ENCODE data around the gene GADL1.

Gene GADL1

GRCh38 chr3:30810625-30811024 is 83.8 kb downstream of the GADL1 start:
- TF ChIP-seq SIN3A (IDR thresholded peaks at IDR 0.05; ENCODE audit: borderline replicate concordance, insufficient read depth, low read length) = no peak
- TF ChIP-seq TAF1 (IDR thresholded peaks at IDR 0.05; ENCODE audit: borderline replicate concordance, insufficient read depth, low read length) = no peak
- TF ChIP-seq POLR2AphosphoS5 (IDR thresholded peaks at IDR 0.05; ENCODE audit: low read depth, low read length) = no peak
- TF ChIP-seq, protein P1, sequence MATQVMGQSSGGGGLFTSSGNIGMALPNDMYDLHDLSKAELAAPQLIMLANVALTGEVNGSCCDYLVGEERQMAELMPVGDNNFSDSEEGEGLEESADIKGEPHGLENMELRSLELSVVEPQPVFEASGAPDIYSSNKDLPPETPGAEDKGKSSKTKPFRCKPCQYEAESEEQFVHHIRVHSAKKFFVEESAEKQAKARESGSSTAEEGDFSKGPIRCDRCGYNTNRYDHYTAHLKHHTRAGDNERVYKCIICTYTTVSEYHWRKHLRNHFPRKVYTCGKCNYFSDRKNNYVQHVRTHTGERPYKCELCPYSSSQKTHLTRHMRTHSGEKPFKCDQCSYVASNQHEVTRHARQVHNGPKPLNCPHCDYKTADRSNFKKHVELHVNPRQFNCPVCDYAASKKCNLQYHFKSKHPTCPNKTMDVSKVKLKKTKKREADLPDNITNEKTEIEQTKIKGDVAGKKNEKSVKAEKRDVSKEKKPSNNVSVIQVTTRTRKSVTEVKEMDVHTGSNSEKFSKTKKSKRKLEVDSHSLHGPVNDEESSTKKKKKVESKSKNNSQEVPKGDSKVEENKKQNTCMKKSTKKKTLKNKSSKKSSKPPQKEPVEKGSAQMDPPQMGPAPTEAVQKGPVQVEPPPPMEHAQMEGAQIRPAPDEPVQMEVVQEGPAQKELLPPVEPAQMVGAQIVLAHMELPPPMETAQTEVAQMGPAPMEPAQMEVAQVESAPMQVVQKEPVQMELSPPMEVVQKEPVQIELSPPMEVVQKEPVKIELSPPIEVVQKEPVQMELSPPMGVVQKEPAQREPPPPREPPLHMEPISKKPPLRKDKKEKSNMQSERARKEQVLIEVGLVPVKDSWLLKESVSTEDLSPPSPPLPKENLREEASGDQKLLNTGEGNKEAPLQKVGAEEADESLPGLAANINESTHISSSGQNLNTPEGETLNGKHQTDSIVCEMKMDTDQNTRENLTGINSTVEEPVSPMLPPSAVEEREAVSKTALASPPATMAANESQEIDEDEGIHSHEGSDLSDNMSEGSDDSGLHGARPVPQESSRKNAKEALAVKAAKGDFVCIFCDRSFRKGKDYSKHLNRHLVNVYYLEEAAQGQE (IDR thresholded peaks at IDR 0.05; ENCODE audit: insufficient read depth in 1 of 2, low read depth in 2 of 2, low read length in 2 of 2) = no peak
- TF ChIP-seq FOXP2 (optimal IDR thresholded peaks at IDR 0.05; ENCODE audit: borderline replicate concordance, extremely low read depth, extremely low read length, insufficient read depth) = no peak

- TF ChIP-seq TAF1 (IDR thresholded peaks at IDR 0.05; ENCODE audit: borderline replicate concordance, insufficient read depth, low read length) (no peak), SIN3A (IDR thresholded peaks at IDR 0.05; ENCODE audit: borderline replicate concordance, insufficient read depth, low read length) (no peak), FOXP2 (optimal IDR thresholded peaks at IDR 0.05; ENCODE audit: borderline replicate concordance, extremely low read depth, extremely low read length, insufficient read depth) (no peak), POLR2AphosphoS5 (IDR thresholded peaks at IDR 0.05; ENCODE audit: low read depth, low read length) (no peak)
- TF ChIP-seq, protein P1 (IDR thresholded peaks at IDR 0.05; ENCODE audit: insufficient read depth in 1 of 2, low read depth in 2 of 2, low read length in 2 of 2) = no peak
These were observed 88.8 kb downstream of the GADL1 start for GRCh38 chr3:30805695-30806094.

- no peak for TF ChIP-seq TAF1 (IDR thresholded peaks at IDR 0.05; ENCODE audit: borderline replicate concordance, insufficient read depth, low read length)
- TF ChIP-seq POLR2AphosphoS5 (IDR thresholded peaks at IDR 0.05; ENCODE audit: low read depth, low read length) = no peak
- TF ChIP-seq SIN3A (IDR thresholded peaks at IDR 0.05; ENCODE audit: borderline replicate concordance, insufficient read depth, low read length) = no peak
These were observed 89.5 kb downstream of the GADL1 start for GRCh38 chr3:30804984-30805383.

- TF ChIP-seq POLR2AphosphoS5 (IDR thresholded peaks at IDR 0.05; ENCODE audit: low read depth, low read length) (no peak), FOXP2 (optimal IDR thresholded peaks at IDR 0.05; ENCODE audit: borderline replicate concordance, extremely low read depth, extremely low read length, insufficient read depth) (no peak), TAF1 (IDR thresholded peaks at IDR 0.05; ENCODE audit: borderline replicate concordance, insufficient read depth, low read length) (no peak), SIN3A (IDR thresholded peaks at IDR 0.05; ENCODE audit: borderline replicate concordance, insufficient read depth, low read length) (no peak)
- TF ChIP-seq, protein P1 (IDR thresholded peaks at IDR 0.05; ENCODE audit: insufficient read depth in 1 of 2, low read depth in 2 of 2, low read length in 2 of 2) = no peak
These were observed 99.3 kb downstream of the GADL1 start for GRCh38 chr3:30795176-30795575.

DNA sequence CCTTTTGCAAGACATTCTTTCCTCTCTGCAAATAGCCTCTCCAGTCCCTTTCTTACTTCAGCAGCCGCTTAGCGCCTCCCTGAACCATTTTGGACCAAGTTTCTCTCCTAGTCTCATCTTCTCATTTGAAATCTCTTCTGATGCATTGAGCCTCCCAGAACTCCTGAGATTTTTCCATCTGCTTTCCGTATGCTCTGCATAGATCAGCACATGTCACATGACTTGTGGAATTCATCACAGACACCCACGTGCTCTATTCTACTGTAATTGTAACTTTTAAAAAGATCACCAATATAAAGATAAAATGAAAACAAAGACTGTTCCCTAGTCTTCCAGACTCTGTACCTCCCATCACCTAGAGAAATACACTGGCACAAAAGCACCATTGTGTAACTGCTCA is 100.7 kb downstream of the GADL1 start:
- no peak for TF ChIP-seq TAF1 (IDR thresholded peaks at IDR 0.05; ENCODE audit: borderline replicate concordance, insufficient read depth, low read length)
- TF ChIP-seq SIN3A (IDR thresholded peaks at IDR 0.05; ENCODE audit: borderline replicate concordance, insufficient read depth, low read length) = no peak
- no peak for TF ChIP-seq POLR2AphosphoS5 (IDR thresholded peaks at IDR 0.05; ENCODE audit: low read depth, low read length)
- TF ChIP-seq, protein P1 (IDR thresholded peaks at IDR 0.05; ENCODE audit: insufficient read depth in 1 of 2, low read depth in 2 of 2, low read length in 2 of 2) = no peak
- TF ChIP-seq FOXP2 (optimal IDR thresholded peaks at IDR 0.05; ENCODE audit: borderline replicate concordance, extremely low read depth, extremely low read length, insufficient read depth) = no peak

Measured in PFSK-1 (cell line).